ENCODE measurements around the gene SAP25.

The SAP25 gene

GRCh38 chr7:100573691-100574361 lies at the start of gene SAP25:
SAP25 (minus strand) TSS chr7:100573900; CDS start chr7:100573742, 158 bp downstream.
- DNase-seq: no peak

- no peak for DNase-seq
Observed at GRCh38 chr7:100621554-100621953, 47.9 kb upstream of the SAP25 start.

- DNase-seq: no peak
Observed at GRCh38 chr7:100620804-100621203, 47.1 kb upstream of the SAP25 start.

GRCh38 chr7:100620239-100620638 lies 46.5 kb upstream of the SAP25 start:
- no peak for DNase-seq

GRCh38 chr7:100614308-100614861 lies 40.7 kb upstream of the SAP25 start:
- no peak for DNase-seq

- DNase-seq: no peak
Observed at GRCh38 chr7:100613412-100614175, 39.9 kb upstream of the SAP25 start.

- no peak for DNase-seq
Observed at GRCh38 chr7:100612730-100613390, 39.2 kb upstream of the SAP25 start.

- peak; percentile 99 for DNase-seq
Observed at GRCh38 chr7:100611983-100612729, 38.5 kb upstream of the SAP25 start, which contains the start of gene MOSPD3. MOSPD3 (plus strand) TSS chr7:100612540; CDS start chr7:100612792, 252 bp downstream.

- DNase-seq: no peak
Observed at GRCh38 chr7:100609958-100610357, 36.3 kb upstream of the SAP25 start.

GRCh38 chr7:100607111-100607510 lies 33.4 kb upstream of the SAP25 start:
- DNase-seq: no peak

GRCh38 chr7:100606313-100606712 lies 32.6 kb upstream of the SAP25 start:
- DNase-seq: no peak

GRCh38 chr7:100604976-100605911 lies 31.5 kb upstream of the SAP25 start:
- DNase-seq: peak; percentile 39

- peak; percentile 85 for DNase-seq
Observed at GRCh38 chr7:100604028-100604975, 30.6 kb upstream of the SAP25 start.

GRCh38 chr7:100603726-100604027 lies 30.0 kb upstream of the SAP25 start:
- DNase-seq: peak; percentile 50

- DNase-seq: peak; percentile 95
Observed at GRCh38 chr7:100602889-100603725, 29.4 kb upstream of the SAP25 start.

GRCh38 chr7:100600730-100601038 lies 27.0 kb upstream of the SAP25 start:
- DNase-seq: no peak

GRCh38 chr7:100599911-100600729 lies 26.4 kb upstream of the SAP25 start:
- DNase-seq: no peak

GRCh38 chr7:100598425-100598824 lies 24.7 kb upstream of the SAP25 start:
- no peak for DNase-seq

- no peak for DNase-seq
Observed at GRCh38 chr7:100595188-100595587, 21.5 kb upstream of the SAP25 start.

Data from right hindlimb (tissue), 1 donor.